DND-41 (cell line): Measurements from ENCODE around the gene CX3CR1.

Experiments
- ATAC-seq: fragments of 200-7000 bp; cut with Tn5 transposase; 3 replicates; pipeline ENCODE4 v1.9.1; 2021; ENCODE audit warnings: low read depth; ENCODE audit not compliant: insufficient read depth
- DNase-seq: peaks from one replicate; pipeline ENCODE4 v3.0.0-alpha.2; 2020
- H2AFZ ChIP-seq: 2 replicates; pipeline ENCODE4 v1.6.0; 2012; ENCODE audit warnings: low read depth, low read length
- H3K27ac ChIP-seq: 2 replicates; pipeline ENCODE4 v1.5.1; 2012; ENCODE audit warnings: low read length, inconsistent platforms
- H3K27me3 ChIP-seq: fragments of 200-600 bp; sonication (generic); 2 replicates; pipeline ENCODE4 v1.6.0; 2012; ENCODE audit warnings: low read length, mild to moderate bottlenecking, inconsistent platforms; ENCODE audit not compliant: insufficient read depth, poor library complexity
- H3K36me3 ChIP-seq: 2 replicates; pipeline ENCODE4 v1.5.1; 2012; ENCODE audit warnings: low read length, inconsistent platforms; ENCODE audit not compliant: insufficient read depth
- H3K4me1 ChIP-seq: 2 replicates; pipeline ENCODE4 v1.5.1; 2012; ENCODE audit warnings: mild to moderate bottlenecking, low read length; ENCODE audit not compliant: insufficient read depth
- H3K4me2 ChIP-seq: 2 replicates; pipeline ENCODE4 v1.6.0; 2012; ENCODE audit warnings: mild to moderate bottlenecking, moderate library complexity, low read length, inconsistent platforms; ENCODE audit not compliant: insufficient read depth
- H3K4me3 ChIP-seq, 2 experiments: fragments of 200-600 bp in 1 of 2; shearing (Covaris generic) in 1 of 2; 2 replicates each; pipeline ENCODE4 v1.5.1; 2012 to 2016; ENCODE audit warnings: inconsistent platforms in 2 of 2, low read length in 2 of 2, mild to moderate bottlenecking in 2 of 2, low read depth in 1 of 2, moderate library complexity in 1 of 2
- H3K79me2 ChIP-seq: 2 replicates; pipeline ENCODE4 v1.6.0; 2012; ENCODE audit warnings: low read length, inconsistent platforms; ENCODE audit not compliant: insufficient read depth
- H3K9ac ChIP-seq: 2 replicates; pipeline ENCODE4 v1.6.0; 2012; ENCODE audit warnings: low read depth, mild to moderate bottlenecking, inconsistent platforms, low read length, moderate library complexity
- H3K9me3 ChIP-seq: 2 replicates; pipeline ENCODE4 v1.5.1; 2012; ENCODE audit warnings: low read length, moderate library complexity, mild to moderate bottlenecking, inconsistent platforms; ENCODE audit not compliant: insufficient read depth, severe bottlenecking
- H4K20me1 ChIP-seq: 2 replicates; pipeline ENCODE4 v1.6.0; 2012; ENCODE audit warnings: low read length; ENCODE audit not compliant: insufficient read depth
- EZH2 ChIP-seq: IDR thresholded peaks from 3 replicates; pipeline ENCODE4 v1.6.1; 2012; ENCODE audit warnings: borderline replicate concordance, low read depth, mild to moderate bottlenecking, moderate library complexity, low read length, inconsistent platforms; ENCODE audit not compliant: severe bottlenecking
- TF ChIP-seq, protein P1 (sequence below): IDR thresholded peaks from 2 replicates; pipeline ENCODE4 v1.5.1; 2012; ENCODE audit warnings: borderline replicate concordance, low read length, moderate library complexity, mild to moderate bottlenecking; ENCODE audit not compliant: poor library complexity, severe bottlenecking; ENCODE audit errors: extremely low read depth

CX3CR1 gene

DNA sequence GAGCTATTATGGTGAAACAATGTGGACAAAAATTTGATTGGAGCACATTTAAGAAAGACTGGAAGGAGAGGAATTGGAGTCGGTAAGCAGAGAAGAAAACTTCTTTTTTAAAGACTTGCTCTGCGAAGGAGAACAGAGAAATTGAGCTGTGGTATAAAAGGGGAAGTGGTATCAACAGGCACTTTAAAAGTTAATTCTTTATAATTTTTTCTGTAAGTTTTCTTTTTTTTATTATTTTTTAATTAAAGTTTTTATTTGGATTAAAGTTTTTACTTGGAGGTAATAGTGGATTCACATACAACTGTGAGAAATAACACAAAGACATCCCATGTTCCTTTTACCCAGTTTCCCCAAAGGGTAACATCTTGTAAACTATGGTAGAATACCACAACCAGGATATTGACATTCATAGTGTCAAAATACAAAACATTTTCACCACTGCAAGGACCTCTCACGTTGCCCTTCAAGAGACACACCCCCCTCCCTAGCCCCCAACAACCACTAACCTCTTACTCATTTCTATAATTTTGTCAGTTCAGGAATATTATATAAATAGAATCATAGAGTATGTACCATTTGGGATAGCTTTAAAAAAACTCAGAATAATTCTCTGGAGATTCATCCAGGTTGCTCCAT is 53.6 kb downstream of the CX3CR1 start:
- Histone ChIP-seq H3K9me3 (no peaks in the 10 kb centered on the region), H3K36me3 (no peaks in the 10 kb centered on the region), H2AFZ (no peak overlapping the region), H3K4me1 (no peaks in the 10 kb centered on the region), H4K20me1 (no peaks in the 10 kb centered on the region), H3K4me2 (no peak overlapping the region), H3K79me2 (no peaks in the 10 kb centered on the region), H3K27me3 (peaks cover 4% of the 10 kb centered on the region), H3K27ac (no peak overlapping the region), H3K9ac (no peak overlapping the region), H3K4me3 (no peak overlapping the region)
- DNase-seq (no peak), ATAC-seq (no peak)
- TF ChIP-seq EZH2 = no peak
- TF ChIP-seq, protein P1, sequence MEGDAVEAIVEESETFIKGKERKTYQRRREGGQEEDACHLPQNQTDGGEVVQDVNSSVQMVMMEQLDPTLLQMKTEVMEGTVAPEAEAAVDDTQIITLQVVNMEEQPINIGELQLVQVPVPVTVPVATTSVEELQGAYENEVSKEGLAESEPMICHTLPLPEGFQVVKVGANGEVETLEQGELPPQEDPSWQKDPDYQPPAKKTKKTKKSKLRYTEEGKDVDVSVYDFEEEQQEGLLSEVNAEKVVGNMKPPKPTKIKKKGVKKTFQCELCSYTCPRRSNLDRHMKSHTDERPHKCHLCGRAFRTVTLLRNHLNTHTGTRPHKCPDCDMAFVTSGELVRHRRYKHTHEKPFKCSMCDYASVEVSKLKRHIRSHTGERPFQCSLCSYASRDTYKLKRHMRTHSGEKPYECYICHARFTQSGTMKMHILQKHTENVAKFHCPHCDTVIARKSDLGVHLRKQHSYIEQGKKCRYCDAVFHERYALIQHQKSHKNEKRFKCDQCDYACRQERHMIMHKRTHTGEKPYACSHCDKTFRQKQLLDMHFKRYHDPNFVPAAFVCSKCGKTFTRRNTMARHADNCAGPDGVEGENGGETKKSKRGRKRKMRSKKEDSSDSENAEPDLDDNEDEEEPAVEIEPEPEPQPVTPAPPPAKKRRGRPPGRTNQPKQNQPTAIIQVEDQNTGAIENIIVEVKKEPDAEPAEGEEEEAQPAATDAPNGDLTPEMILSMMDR = no peak

DNA sequence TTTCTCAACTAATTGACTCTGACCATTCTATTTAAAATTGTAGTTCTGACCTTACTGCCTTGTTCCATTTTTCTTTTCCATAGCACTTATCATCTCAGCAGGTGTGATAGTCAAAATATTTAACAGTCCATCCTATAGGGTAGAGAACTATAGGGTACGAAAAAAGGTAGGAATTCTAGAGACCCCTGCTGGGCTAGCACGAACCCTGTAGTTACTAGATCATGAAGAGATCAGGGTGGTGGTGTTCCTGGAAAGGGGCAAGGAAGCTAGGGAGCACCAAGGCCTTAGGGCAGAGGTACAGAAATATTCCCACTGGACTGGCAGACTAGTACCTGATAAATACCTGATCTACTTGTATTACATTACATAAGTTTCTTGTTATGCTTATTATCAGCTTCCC is 55.5 kb downstream of the CX3CR1 start:
- H3K4me1 ChIP-seq = no peaks in the 10 kb centered on the region
- DNase-seq = no peak
- TF ChIP-seq, protein P1 = peak; percentile 11
- TF ChIP-seq EZH2 = no peak

GRCh38 chr3:39222939-39223338 is 56.9 kb downstream of the CX3CR1 start:
- Histone ChIP-seq H3K4me2 (no peak overlapping the region), H3K4me1 (no peaks in the 10 kb centered on the region), H3K9ac (no peak overlapping the region), H3K27ac (no peak overlapping the region), H3K36me3 (no peaks in the 10 kb centered on the region), H3K79me2 (no peaks in the 10 kb centered on the region), H3K9me3 (no peaks in the 10 kb centered on the region), H3K4me3 (no peak overlapping the region), H2AFZ (no peak overlapping the region), H4K20me1 (no peaks in the 10 kb centered on the region), H3K27me3 (peaks cover 6% of the 10 kb centered on the region)
- DNase-seq (no peak), ATAC-seq (no peak)
- no peak for TF ChIP-seq EZH2
- TF ChIP-seq, protein P1 = no peak

More for the DNA sequence above, 55.5 kb downstream of the CX3CR1 start:
- Histone ChIP-seq H2AFZ (no peak overlapping the region), H3K9ac (no peak overlapping the region), H3K27me3 (peaks cover 3% of the 10 kb centered on the region), H4K20me1 (no peaks in the 10 kb centered on the region), H3K79me2 (no peaks in the 10 kb centered on the region), H3K27ac (no peak overlapping the region), H3K4me3 (no peak overlapping the region), H3K9me3 (no peaks in the 10 kb centered on the region), H3K4me2 (no peak overlapping the region), H3K36me3 (no peaks in the 10 kb centered on the region)
- no peak for ATAC-seq
